SIG-M5 (cell line): ENCODE measurements around the gene DOCK4.

Experiments
- DNase-seq: peaks from one replicate; lab custom pipeline; 2025; lab: John Stamatoyannopoulos, UW

The DOCK4 gene

DNA sequence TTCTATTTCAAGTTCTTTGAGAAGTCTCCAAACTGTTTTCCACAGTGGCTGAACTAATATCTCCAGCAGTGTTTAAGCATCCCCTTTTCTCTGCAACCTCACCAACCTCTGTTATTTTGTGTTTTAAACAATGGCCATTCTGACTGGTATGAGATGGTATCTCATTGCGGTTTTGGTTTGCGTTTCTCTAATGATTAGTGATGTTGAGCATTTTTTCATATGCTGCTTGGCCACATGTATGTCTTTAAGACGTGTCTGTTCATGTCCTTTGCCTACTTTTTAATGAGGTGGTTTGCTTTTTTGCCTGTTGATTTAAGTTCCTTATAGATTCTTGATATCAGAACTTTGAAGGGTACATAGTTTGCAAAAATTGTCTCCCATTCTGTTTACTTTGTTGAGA, 487.3 kb downstream of the DOCK4 start:
- no peak for DNase-seq

DNA sequence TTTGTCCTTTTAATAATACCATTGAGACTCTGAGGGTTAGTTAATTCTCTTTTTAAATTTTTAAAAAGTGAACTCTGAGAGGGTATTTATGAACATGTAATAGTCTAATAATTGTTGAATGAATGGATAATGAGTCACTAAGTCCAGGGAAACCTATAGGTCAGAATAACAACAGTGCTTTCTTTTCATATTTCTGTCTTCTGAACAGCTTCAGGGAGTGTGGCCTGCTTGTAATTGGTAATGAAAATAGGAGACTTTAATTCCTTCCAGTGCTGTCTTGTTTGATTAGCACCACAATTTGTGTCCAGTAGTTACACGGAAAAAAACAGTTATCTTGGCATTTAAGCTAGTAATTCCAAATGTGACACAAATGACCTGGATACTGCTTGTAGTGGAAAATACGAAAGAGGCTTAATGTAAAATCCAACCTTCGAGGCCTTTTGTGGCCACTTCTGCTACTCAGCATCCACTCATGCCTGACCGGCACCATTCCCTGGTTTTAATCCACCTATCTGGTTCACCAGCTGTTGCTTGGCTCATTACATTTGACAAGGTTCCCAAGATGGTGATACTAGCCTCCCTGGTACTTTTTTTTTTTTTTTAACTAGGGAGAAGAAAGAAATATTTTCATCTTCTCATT, 494.7 kb downstream of the DOCK4 start:
- DNase-seq = no peak

DNA sequence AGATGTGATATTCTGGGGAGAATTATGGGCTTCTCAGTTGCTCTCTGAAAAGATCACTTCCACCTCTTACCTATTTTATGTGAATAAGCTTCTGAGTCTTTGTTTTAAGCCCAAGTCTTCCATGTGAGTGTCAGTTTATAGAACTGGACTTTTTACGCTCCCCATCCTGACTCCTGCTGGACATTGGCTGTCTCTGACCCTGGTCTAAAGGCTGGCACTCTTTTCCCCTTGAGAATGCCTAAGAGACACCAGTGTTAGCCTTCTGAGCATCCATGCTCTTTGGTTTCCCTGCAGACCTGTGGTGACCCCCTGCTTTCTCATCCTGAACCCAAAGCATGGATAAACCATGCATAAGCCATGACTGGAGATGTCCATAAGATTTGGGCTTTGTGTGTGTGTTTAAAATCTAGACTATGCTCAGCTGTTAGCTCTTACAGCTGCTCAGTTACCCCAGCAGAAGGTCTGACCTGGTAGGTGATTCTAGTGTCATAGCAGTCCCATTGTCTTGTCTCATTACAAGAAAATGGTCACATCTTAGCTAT, 495.3 kb downstream of the DOCK4 start:
- no peak for DNase-seq

DNA sequence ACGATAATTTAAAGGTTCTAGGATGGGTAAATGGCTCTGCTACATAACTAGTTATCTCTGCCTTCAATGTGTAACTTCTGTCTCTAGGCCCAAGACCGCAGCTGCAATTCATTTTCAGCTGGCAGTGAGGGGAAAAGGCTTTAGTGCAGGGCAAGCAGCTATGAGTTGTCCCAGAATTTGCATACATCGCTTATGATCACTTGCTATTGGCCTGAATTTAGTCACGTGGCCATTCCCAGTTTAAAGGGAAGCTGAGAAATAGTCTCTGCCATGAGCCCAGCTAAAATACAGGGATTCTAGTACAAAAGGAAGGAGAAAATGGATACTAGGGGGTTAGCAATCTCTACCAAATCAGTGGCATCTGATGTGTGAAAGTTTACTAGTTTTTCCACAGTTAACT, 498.1 kb downstream of the DOCK4 start:
- DNase-seq = no peak

DNA sequence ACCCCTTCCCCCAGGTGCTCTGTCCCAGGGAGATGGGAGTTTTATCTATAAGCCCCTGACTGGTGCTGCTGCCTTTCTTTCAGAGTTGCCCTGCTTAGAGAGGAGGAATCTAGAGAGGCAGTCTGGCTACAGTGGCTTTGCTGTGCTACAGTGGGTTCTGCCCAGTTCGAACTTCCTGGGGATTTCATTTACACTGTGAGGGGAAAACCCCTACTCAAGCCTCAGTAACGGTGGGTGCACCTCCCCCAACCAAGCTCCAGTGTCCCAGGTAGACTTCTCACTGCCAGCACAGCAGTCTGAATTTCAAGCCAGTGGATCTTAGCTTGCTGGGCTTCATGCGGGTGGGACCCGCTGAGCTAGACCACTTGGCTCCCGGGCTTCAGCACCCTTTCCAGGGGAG, 500.4 kb downstream of the DOCK4 start:
- DNase-seq = no peak

DNA sequence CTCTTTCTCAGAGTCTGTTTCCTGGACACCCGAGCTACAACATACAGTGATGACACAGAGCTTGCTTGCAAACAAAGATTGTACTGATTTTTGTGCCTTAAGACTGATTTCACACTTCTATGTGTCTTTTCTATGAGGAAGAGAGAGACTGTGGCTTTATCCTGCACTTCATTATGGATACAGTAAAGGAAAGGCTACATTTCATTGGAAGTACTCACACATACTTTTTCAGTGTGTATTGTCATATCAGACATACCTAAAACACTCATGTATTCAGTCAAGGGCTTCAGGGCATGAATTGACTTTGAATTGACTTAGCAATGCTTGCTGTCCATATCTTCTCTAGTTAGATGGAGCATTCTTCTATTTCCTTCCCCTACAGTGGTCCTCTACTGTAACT, 508.4 kb downstream of the DOCK4 start:
- no peak for DNase-seq

DNA sequence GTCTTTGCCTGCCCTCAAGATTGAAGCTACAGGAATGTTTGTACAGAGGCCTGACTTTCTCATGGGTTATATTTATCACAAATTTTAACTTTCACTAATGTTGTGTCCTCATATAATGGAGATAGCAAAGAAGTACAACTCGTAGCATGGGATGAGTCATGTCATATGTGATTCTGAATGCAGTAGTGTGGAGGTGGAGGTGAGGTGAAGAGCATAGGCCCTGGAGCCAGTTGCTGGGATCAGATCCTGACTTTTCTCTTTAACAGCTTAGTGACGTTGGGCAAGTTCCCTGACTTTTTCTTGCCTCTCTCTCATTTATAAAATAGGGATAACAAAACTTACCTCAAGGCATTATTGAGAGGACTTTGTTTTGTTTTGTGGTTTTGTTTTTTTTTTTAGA, 511.8 kb downstream of the DOCK4 start:
- DNase-seq = no peak

DNA sequence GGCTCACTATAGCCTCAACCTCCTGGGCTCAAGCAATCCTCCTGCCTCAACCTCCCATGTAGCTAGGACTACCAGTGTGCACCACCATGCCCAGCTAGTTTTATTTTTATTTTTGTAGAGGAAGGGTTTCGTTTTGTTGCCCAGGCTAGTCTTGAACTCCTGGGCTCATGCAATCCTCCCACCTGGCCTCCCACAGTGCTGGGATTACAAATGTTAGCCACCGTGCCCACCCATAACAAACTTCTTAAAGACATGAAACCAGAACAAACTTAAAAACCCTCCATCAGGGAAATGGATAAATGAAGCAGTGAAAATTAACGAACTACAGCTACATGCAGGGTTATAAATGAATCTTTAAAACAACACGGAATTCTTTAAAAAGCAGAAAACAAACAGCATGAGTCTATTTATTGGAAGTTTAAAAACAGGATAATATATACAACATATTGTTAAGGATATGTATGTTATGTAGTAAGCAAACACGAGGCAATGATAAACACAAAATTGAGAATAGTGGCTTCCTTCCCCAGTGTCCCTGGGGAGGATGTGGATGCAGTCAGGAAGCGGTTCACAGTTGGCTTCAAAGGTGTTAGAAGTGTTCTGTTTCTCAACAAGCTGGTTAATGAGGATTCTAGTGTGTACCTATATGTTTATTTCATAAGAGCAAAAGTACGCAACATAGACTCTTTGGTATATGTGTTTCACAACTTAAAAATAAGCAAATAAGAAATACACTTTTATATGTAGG, 515.7 kb downstream of the DOCK4 start:
- DNase-seq = no peak

DNA sequence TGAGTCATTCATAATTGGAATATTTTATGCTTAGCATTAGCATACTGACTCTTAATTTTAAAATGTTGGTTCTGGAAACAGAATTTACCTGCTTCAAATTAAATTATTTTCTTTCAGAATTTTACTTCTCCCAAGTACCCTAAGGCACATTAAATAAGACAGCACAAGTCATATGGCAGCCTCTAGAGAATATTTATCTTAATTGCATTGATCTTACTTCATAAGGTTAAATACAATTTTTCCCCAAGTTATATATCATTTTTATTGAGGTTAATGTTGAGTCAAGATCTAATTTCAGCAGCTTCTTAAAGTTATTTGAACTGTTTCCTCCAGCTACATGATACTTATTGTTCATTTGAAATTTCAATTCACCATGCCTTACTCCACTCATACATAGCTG, 520.9 kb downstream of the DOCK4 start:
- DNase-seq = no peak

DNA sequence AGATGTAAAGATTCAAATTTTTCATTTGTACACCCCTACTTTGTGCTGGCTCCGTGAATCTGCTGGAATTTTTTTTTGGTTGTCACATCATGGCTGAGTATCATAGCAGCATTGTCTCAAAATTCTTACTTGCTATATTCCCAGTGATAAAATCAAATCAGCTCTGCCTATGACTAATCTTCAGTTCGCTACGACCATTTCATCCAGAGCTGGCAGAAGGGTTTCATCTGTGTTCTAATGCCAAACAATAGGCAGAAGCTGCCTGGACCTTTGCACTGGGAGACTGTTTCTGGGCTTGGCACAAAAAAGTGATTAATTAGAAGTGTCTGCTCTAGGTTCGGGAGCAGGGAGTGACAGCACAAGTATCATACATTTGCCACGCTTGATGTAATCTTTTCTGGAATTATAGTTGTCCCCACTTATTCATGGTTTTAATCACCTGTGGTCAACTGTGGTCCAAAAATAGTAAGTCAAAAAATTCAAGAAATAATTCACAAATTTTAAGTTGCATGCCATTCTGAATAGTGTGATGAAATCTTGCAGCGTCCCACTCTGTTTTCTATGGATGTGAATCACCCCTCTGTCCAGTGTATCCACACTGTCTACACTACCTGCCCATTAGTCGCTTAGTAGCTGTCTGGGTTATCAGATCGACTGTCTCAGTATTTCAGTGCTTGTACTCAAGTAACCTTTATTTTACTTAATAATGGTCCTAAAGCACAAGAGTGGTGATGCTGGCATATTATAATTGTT, 523.4 kb downstream of the DOCK4 start:
- no peak for DNase-seq

DNA sequence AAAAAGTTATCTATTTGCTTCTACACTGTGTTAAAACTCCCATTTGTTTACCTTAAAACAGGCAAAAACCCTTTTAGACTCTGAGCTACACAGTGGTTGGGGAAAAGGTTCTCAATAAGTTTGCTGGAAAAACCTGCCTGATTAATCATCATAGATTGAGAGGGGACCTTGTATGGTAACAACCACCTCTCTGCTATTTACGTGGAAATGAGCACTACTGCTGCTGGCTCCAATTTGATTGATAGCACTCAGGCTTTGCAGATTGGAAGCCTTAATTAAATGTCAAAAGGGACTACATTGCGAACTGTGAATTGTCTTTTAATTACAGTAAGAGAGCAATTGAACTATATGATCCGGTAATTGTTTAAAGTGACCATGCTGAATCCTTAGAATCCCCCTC, 525.0 kb downstream of the DOCK4 start:
- no peak for DNase-seq

DNA sequence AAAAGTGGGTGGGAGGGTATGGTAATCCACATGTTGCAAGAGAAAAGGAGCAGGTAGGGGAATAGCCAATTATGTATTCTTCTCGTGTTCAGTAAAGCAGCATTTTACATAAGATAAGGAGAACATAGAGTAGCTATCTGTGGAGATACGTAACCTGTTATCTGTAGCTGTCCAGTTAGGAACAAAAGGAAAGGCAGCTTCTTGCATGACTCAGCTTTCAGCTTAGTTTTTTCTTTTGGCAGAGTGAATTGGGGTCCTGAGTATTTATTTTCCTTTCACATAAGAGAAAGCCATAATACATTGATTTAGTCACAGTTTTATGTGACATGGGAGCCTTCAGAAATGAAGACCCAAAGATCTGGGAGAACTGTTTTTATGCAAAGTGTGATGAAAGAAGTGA, 527.2 kb downstream of the DOCK4 start:
- DNase-seq = no peak

DNA sequence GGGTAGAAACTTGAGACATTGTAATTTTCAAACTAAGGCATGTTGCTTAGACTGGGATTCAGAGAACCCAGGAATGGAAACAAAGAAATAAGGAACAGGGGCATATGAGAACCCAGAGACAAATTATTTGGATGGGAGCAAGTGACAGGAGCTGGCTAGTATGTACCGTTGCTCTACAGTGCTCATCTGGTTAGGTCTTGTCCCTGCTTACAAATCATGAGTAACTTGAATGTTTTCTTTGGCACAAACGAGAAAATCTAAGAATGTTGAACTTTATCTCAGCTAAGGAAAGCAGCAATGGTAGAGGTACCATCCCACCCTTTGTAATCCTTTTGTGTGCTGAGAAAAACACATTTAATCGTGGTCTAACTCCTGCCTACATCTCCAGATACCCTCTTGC, 527.9 kb downstream of the DOCK4 start:
- DNase-seq = no peak

DNA sequence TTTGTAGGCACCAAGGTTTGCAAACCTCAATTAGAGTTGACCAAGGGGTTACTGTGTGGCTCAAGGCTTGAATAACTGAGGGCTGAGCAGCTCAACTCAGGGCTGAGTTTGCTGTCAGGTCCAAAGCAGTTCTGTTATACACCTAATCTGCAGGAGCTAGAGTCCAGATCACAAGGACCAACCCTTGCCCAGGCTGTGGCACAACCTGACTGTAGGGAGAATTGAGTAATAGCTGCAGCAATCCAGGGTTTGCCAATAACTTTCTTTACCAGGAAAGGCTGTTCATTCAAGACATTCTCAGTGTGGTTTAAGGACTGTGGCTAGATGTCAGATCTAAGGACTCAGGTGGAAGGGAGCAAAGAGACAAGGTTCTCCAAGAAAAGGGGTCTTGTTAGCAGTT, 528.4 kb downstream of the DOCK4 start:
- DNase-seq = no peak

DNA sequence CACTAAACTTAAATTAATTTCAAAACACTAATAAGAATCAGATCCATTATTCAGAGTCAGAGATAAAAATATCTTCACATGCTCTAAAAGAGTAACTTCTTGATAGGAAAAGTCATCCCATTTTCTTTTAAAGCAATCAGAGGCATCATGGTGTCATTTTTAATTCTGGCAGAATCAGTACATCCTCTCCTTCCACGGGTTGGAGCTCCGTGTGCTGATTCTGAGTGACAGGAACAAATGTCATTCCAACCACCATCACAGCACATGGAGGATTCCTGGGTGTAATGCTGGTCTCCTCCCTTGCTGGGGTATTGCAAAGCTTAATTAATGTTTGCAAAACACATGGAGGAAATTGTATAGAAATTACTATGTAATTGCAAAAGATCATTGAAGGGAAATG, 529.4 kb downstream of the DOCK4 start:
- no peak for DNase-seq
